KOPT-K1 (cell line): ENCODE measurements around the gene MSI2.

Experiments used
- H3K27ac ChIP-seq: fragments of 200-600 bp; sonication (generic); 2 replicates; pipeline ENCODE4 v1.5.1; 2016; ENCODE audit warnings: antibody characterized with exemption, mild to moderate bottlenecking, low read depth, low read length; ENCODE audit not compliant: poor library complexity, severe bottlenecking
- H3K36me3 ChIP-seq: fragments of 200-600 bp; sonication (generic); 2 replicates; pipeline ENCODE4 v1.5.1; 2017; ENCODE audit warnings: antibody characterized with exemption, mild to moderate bottlenecking, low read length, moderate library complexity; ENCODE audit not compliant: insufficient read depth
- H3K9me3 ChIP-seq: fragments of 200-600 bp; sonication (generic); 2 replicates; pipeline ENCODE4 v1.5.1; 2017; ENCODE audit warnings: antibody characterized with exemption, low read length, mild to moderate bottlenecking; ENCODE audit not compliant: insufficient read depth, poor library complexity, severe bottlenecking

MSI2 gene

GRCh38 chr17:57599271-57600045, 343.1 kb downstream of the MSI2 start:
- Histone ChIP-seq H3K27ac (peak overlapping the region; percentile 97), H3K36me3 (peaks cover 63% of the 10 kb centered on the region), H3K9me3 (peaks cover 12% of the 10 kb centered on the region)

- H3K27ac ChIP-seq = peak overlapping the region; percentile 97
- H3K36me3 ChIP-seq = peaks cover 57% of the 10 kb centered on the region
- peaks cover 6% of the 10 kb centered on the region for H3K9me3 ChIP-seq
These were observed 343.8 kb downstream of the MSI2 start for GRCh38 chr17:57600074-57600473.

GRCh38 chr17:57601143-57601735, 344.9 kb downstream of the MSI2 start:
- Histone ChIP-seq H3K27ac (peak overlapping the region; percentile 97), H3K9me3 (no peaks in the 10 kb centered on the region), H3K36me3 (peaks cover 47% of the 10 kb centered on the region)

- peak overlapping the region; percentile 97 for H3K27ac ChIP-seq
These were observed 346.6 kb downstream of the MSI2 start for GRCh38 chr17:57602896-57603295.

GRCh38 chr17:57603546-57603945, 347.2 kb downstream of the MSI2 start:
- H3K36me3 ChIP-seq = peaks cover 46% of the 10 kb centered on the region
- H3K27ac ChIP-seq = peak overlapping the region; percentile 97
- no peaks in the 10 kb centered on the region for H3K9me3 ChIP-seq

More at GRCh38 chr17:57602896-57603295, 346.6 kb downstream of the MSI2 start:
- Histone ChIP-seq H3K9me3 (no peaks in the 10 kb centered on the region), H3K36me3 (peaks cover 46% of the 10 kb centered on the region)

- Histone ChIP-seq H3K27ac (peak overlapping the region; percentile 97), H3K36me3 (peaks cover 51% of the 10 kb centered on the region), H3K9me3 (no peaks in the 10 kb centered on the region)
These were observed 347.7 kb downstream of the MSI2 start for GRCh38 chr17:57603978-57604377.

- no peaks in the 10 kb centered on the region for H3K9me3 ChIP-seq
- peaks cover 61% of the 10 kb centered on the region for H3K36me3 ChIP-seq
- peak overlapping the region; percentile 97 for H3K27ac ChIP-seq
These were observed 348.7 kb downstream of the MSI2 start for GRCh38 chr17:57604771-57605674.

GRCh38 chr17:57605675-57606105, 349.4 kb downstream of the MSI2 start:
- peaks cover 59% of the 10 kb centered on the region for H3K36me3 ChIP-seq
- no peaks in the 10 kb centered on the region for H3K9me3 ChIP-seq
- H3K27ac ChIP-seq = peak overlapping the region; percentile 97

GRCh38 chr17:57606111-57606875, 350.0 kb downstream of the MSI2 start:
- Histone ChIP-seq H3K27ac (peak overlapping the region; percentile 97), H3K9me3 (no peaks in the 10 kb centered on the region)

GRCh38 chr17:57607553-57608120, 351.3 kb downstream of the MSI2 start:
- Histone ChIP-seq H3K27ac (peak overlapping the region; percentile 97), H3K36me3 (peaks cover 46% of the 10 kb centered on the region), H3K9me3 (no peaks in the 10 kb centered on the region)

More at GRCh38 chr17:57606111-57606875, 350.0 kb downstream of the MSI2 start:
- peaks cover 53% of the 10 kb centered on the region for H3K36me3 ChIP-seq

GRCh38 chr17:57608369-57609124, 352.2 kb downstream of the MSI2 start:
- Histone ChIP-seq H3K9me3 (no peaks in the 10 kb centered on the region), H3K36me3 (peaks cover 43% of the 10 kb centered on the region), H3K27ac (peak overlapping the region; percentile 97)

- peak overlapping the region; percentile 97 for H3K27ac ChIP-seq
- no peaks in the 10 kb centered on the region for H3K9me3 ChIP-seq
- peaks cover 47% of the 10 kb centered on the region for H3K36me3 ChIP-seq
These were observed 353.0 kb downstream of the MSI2 start for GRCh38 chr17:57609125-57609877.

- Histone ChIP-seq H3K9me3 (no peaks in the 10 kb centered on the region), H3K27ac (peak overlapping the region; percentile 97), H3K36me3 (peaks cover 52% of the 10 kb centered on the region)
These were observed 353.6 kb downstream of the MSI2 start for GRCh38 chr17:57609878-57610270.
